GM06990 (cell line): ENCODE results near the gene ZNF511.

Experiments used
- DNase-seq: peaks from one replicate; pipeline ENCODE4 v3.0.0-alpha.2; 2011; ENCODE audit not compliant: insufficient read length; ENCODE audit errors: extremely low read depth
- H3K27me3 ChIP-seq: replicated peaks from 2 replicates; pipeline ENCODE4 v1.6.0; 2011; ENCODE audit warnings: low read length; ENCODE audit not compliant: control insufficient read depth, insufficient read depth
- H3K36me3 ChIP-seq: 2 replicates; pipeline ENCODE4 v1.5.1; 2011; ENCODE audit warnings: low read length; ENCODE audit not compliant: control insufficient read depth, insufficient read depth
- H3K4me3 ChIP-seq: replicated peaks from 2 replicates; pipeline ENCODE4 v1.5.1; 2011; ENCODE audit warnings: low read depth, mild to moderate bottlenecking, control low read depth, low read length
- CTCF ChIP-seq: IDR thresholded peaks from 2 replicates; pipeline ENCODE4 v1.5.1; 2011; ENCODE audit warnings: low read length, control low read depth, mild to moderate bottlenecking, inconsistent platforms; ENCODE audit not compliant: insufficient read depth, poor library complexity, severe bottlenecking

The ZNF511 gene

GRCh38 chr10:133351408-133352318, 42.9 kb downstream of the ZNF511 start:
- no peak for TF ChIP-seq CTCF
- DNase-seq: no peak

GRCh38 chr10:133353202-133353959, 44.7 kb downstream of the ZNF511 start:
- DNase-seq: no peak
- no peak for TF ChIP-seq CTCF
- no peaks in the 10 kb centered on the region; the same call in 1 of the 2 replicates for H3K36me3 ChIP-seq
- no peak overlapping the region for H3K4me3 ChIP-seq
- no peaks in the 10 kb centered on the region; the same call in 1 of the 2 replicates for H3K27me3 ChIP-seq

More at GRCh38 chr10:133351408-133352318, 42.9 kb downstream of the ZNF511 start:
- no peaks in the 10 kb centered on the region; the same call in 1 of the 2 replicates for H3K36me3 ChIP-seq
- no peak overlapping the region for H3K4me3 ChIP-seq
- H3K27me3 ChIP-seq: no peaks in the 10 kb centered on the region; the same call in 1 of the 2 replicates

GRCh38 chr10:133353988-133354605, 45.4 kb downstream of the ZNF511 start:
- Histone ChIP-seq H3K27me3 (no peaks in the 10 kb centered on the region; the same call in 1 of the 2 replicates), H3K36me3 (no peaks in the 10 kb centered on the region; the same call in 1 of the 2 replicates), H3K4me3 (no peak overlapping the region)
- no peak for TF ChIP-seq CTCF
- DNase-seq: no peak

- no peak for TF ChIP-seq CTCF
- Histone ChIP-seq H3K27me3 (no peaks in the 10 kb centered on the region; the same call in 1 of the 2 replicates), H3K4me3 (no peak overlapping the region), H3K36me3 (no peaks in the 10 kb centered on the region; the same call in 1 of the 2 replicates)
- no peak for DNase-seq
Measured at GRCh38 chr10:133354672-133355240, 46.0 kb downstream of the ZNF511 start.

- no peak for TF ChIP-seq CTCF
- DNase-seq: no peak
- H3K27me3 ChIP-seq: no peaks in the 10 kb centered on the region
- H3K4me3 ChIP-seq: no peak overlapping the region
- no peaks in the 10 kb centered on the region; the same call in 1 of the 2 replicates for H3K36me3 ChIP-seq
Measured at GRCh38 chr10:133355266-133355665, 46.6 kb downstream of the ZNF511 start.
